Stimulated activated CD4-positive, alpha-beta T cell treated with anti-CD3 and anti-CD28 coated beads, Interleukin-2, amount 100 ng/mL, for 4 hours (primary cell): ENCODE measurements around the gene KY.

Source experiments
- DNase-seq: peaks from one replicate; pipeline ENCODE4 v3.0.0-alpha.2; 2020; ENCODE audit warnings: low read depth

Gene KY

GRCh38 chr3:134644731-134645514 lies 5.9 kb downstream of the KY start:
- no peak for DNase-seq

DNA sequence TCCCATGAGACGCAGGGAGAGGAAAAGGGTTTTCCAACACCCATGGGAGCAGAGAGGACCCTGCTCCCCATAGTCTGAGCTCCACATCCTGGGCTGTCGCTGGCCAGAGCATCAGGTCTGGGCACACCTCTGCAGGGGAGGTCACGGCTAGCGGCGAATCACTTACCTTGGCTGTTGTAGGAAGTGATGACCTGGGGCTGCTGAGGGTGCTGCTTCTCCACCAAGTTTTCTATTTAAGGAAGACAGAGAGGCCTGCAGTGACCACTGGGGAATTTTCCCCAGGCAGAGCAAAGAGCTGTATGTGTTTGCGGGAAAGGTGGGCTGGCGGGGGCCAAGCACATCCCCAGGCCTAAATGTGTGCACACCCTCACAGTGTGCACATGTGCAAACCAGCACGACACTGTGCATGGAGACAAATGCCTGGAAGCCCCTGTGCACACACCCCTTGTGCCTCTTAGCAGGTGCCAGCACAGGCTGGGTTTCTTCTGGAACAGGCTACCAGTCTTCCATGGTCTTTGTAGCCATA lies 7.6 kb downstream of the KY start:
- DNase-seq = no peak

DNA sequence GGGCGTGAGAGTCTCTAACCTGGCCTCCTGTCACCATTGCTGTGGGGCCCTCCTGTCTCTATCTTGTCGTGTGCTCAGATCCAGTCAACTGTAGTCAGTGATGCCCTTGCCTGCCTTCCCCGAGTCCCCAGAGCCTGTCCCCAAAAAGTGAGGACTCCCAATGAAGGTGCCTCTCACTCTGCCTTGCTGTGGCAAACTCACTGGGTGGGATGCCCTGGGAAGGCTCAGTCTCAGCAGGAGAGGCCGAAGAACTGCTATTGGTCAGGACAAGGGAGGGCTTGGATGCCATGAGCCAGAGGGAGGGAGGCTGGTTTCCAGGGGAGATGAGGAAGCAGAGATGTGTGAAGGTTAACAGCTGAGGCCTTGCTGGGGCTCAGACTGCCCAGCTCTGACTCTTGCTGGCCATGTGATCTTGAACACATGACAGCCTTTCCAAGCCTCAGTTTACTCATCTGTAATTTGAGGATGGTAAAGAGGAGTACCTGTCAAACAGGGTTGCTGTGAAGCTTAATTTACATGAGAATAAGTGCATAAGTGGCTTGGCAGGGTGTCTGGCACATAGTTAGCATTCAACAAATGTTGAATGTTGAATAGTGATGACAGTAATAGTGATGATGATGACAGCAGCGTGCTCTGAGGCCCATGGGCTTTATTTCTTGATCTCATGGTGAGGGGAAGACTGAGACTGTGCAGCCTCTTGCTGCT lies 8.2 kb downstream of the KY start:
- DNase-seq = no peak

- no peak for DNase-seq
Measured at GRCh38 chr3:134641671-134642300, 9.0 kb downstream of the KY start.

GRCh38 chr3:134640872-134641470 lies 9.9 kb downstream of the KY start:
- no peak for DNase-seq

- no peak for DNase-seq
Measured at GRCh38 chr3:134640378-134640777, 10.4 kb downstream of the KY start.

DNA sequence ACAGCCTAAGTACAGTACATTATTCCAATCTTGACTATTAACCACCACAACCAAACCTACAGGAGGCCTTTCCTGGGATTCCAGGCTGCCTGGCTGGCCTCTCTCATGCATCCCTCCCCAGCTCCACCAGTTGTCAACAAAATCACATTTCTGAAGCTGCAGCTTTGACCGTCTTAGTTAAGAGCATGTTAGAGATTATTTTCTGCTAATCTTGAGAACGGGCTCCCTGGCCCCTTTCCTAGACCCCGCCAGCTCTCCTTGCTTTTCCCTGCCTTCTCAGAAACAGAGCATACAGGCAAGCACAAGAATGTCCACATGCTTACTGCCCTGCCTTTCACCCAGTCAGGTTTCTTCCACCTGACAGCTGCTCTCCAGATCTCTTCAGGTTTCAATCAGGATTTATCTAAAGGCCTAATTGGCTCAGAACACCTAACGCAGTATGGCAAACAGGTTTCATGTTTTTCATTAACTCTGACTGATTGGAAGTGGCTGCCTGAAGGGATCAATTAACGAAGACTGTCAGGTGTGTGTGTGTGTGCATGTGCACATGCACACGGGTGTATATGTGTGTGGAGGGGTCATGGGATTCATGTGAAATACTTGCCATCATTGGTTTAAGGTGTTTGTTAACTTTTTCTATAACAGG lies 12.3 kb downstream of the KY start:
- no peak for DNase-seq

DNA sequence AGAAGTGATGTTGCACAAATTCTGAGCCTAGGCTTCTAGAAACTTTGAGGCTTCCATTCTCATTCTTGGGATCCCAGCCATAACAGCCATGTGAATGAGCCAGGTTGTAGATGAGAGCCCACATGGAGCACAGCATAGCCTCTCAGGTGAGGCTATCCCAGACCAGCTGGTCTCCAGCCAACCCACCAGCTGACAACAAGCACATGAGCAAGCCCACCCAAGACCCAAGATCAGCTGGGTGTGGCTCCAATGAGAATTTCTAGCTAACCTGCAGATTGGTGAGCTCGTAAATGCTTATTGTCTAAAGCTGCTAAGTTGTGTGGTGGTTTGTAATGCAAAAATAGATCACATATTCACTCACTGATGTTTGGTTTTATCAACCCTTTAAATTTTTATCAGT lies 14.4 kb downstream of the KY start:
- no peak for DNase-seq

DNA sequence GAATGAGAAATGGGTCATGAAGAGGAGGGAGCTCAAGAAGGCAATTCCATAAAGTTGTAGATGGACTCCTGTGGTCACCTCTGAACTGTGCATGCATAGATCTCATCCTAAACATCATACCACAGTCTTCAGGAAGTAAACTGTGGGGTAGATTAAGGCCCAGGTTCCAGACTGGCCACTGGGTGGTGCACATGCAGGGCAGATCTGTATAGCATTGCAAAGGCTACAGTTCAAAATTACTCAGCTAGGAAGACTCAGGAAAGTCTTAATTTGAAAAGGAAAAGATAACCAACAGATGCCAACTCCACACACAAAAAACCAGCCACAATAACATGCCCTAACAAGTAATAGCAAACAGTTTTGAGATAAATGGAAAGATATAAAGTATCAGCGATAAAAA lies 20.3 kb downstream of the KY start:
- DNase-seq = no peak

- no peak for DNase-seq
Measured at GRCh38 chr3:134628884-134629283, 21.9 kb downstream of the KY start.

GRCh38 chr3:134627831-134628230 lies 23.0 kb downstream of the KY start:
- no peak for DNase-seq

DNA sequence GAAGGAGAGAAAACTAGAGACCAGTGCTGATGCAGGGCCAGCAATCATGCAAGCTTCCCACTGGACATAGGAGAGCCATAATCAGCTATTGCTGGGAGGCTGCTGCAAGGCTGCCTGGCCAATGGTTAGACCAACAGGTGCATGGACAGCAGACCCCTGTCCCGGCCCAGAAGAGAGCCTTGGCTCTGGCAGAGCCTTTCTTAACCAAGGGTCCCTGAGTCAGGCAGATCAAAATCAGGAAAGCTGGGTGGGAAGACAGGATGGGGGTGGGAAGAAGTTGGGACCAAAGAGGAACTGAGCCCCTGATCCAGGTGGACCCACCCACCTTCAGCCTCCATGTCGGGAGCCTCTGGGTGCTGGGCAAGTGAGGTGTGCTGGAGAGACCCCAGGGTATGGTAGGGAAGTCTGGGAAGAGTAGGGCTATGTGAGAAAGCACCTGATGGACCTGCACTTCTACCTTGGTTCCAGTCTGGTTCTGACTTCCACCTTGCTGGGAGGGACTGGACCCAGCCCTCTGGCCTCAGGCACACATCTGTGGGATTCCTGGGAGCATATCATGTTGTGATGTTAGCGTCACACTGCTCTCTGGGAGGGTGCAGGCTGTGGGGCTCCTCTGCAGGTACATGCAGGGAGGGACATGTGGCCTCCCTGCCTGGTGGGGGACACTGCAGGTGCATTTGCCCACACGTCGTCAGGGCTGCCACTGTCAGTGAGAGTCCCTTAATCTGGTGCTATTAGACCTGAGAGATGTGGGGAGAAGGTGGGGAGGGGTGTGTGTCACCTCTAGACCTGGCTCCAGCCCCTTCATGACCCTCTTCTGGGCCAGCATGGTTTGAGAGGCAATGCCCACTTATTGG lies 24.7 kb downstream of the KY start:
- no peak for DNase-seq

DNA sequence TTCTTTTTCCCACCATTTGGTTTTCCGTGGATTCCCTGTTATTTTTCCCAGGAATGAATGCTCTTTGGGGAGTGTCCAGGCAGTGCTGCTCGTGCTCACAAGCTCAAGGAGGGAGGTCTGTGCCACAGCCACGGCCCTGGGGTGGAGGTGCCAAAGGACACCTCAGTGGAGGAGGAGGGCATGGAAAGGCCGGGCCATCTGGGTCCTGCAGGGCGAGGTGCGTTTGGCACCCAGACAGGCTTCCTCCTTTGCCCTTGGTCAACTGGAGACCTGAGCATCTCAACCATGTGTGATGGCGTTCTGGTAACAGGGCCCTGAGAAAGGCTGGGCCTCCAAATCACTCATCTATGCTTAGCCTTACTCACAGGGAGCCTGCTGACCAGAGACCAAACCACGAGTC lies 25.4 kb downstream of the KY start:
- no peak for DNase-seq

- DNase-seq = no peak
Measured at GRCh38 chr3:134624537-134625287, 26.1 kb downstream of the KY start.

- no peak for DNase-seq
Measured at GRCh38 chr3:134623615-134624245, 27.1 kb downstream of the KY start.

GRCh38 chr3:134622806-134623365 lies 27.9 kb downstream of the KY start:
- DNase-seq = no peak

GRCh38 chr3:134621854-134622253 lies 29.0 kb downstream of the KY start:
- DNase-seq = no peak

GRCh38 chr3:134620476-134621115 lies 30.2 kb downstream of the KY start:
- DNase-seq = no peak

- no peak for DNase-seq
Measured at GRCh38 chr3:134619884-134620445, 30.9 kb downstream of the KY start.
